ENCODE results near the gene TRIP13.
A peak's percentile ranks its signal among the peaks of the same experiment; 100 is the strongest.

Gene TRIP13

GRCh38 chr5:885529-885928, 7.2 kb upstream of the TRIP13 start:
- in situ Hi-C loops (cut with MboI; ENCODE audit: low pct_unique_long_range_greater_than_20kb, low sequenced_read_pairs, unreplicated experiment): no loop called here
- TF ChIP-seq CTCF (IDR thresholded peaks at IDR 0.05; ENCODE audit: extremely low read depth, insufficient read depth, missing control alignments): no peak
- DNase-seq (ENCODE audit: low spot score): peak; percentile 13

GRCh38 chr5:886036-886435, 6.6 kb upstream of the TRIP13 start:
- in situ Hi-C loops (cut with MboI; ENCODE audit: low pct_unique_long_range_greater_than_20kb, low sequenced_read_pairs, unreplicated experiment): no loop called here
- TF ChIP-seq CTCF (IDR thresholded peaks at IDR 0.05; ENCODE audit: extremely low read depth, insufficient read depth, missing control alignments): no peak
- no peak for DNase-seq (ENCODE audit: low spot score)

GRCh38 chr5:886716-887325, 5.9 kb upstream of the TRIP13 start:
- TF ChIP-seq CTCF (IDR thresholded peaks at IDR 0.05; ENCODE audit: extremely low read depth, insufficient read depth, missing control alignments): no peak
- in situ Hi-C loops (cut with MboI; ENCODE audit: low pct_unique_long_range_greater_than_20kb, low sequenced_read_pairs, unreplicated experiment): no loop called here
- no peak for DNase-seq (ENCODE audit: low spot score)

GRCh38 chr5:887947-888637, 4.6 kb upstream of the TRIP13 start:
- in situ Hi-C loops (cut with MboI; ENCODE audit: low pct_unique_long_range_greater_than_20kb, low sequenced_read_pairs, unreplicated experiment): no loop called here
- DNase-seq (ENCODE audit: low spot score): no peak
- no peak for TF ChIP-seq CTCF (IDR thresholded peaks at IDR 0.05; ENCODE audit: extremely low read depth, insufficient read depth, missing control alignments)

- no peak for TF ChIP-seq CTCF (IDR thresholded peaks at IDR 0.05; ENCODE audit: extremely low read depth, insufficient read depth, missing control alignments)
- in situ Hi-C loops (cut with MboI; ENCODE audit: low pct_unique_long_range_greater_than_20kb, low sequenced_read_pairs, unreplicated experiment): no loop called here
- no peak for DNase-seq (ENCODE audit: low spot score)
These were observed 4.0 kb upstream of the TRIP13 start for GRCh38 chr5:888638-889035.

GRCh38 chr5:889075-889710, 3.5 kb upstream of the TRIP13 start:
- DNase-seq (ENCODE audit: low spot score): no peak
- no peak for TF ChIP-seq CTCF (IDR thresholded peaks at IDR 0.05; ENCODE audit: extremely low read depth, insufficient read depth, missing control alignments)
- in situ Hi-C loops (cut with MboI; ENCODE audit: low pct_unique_long_range_greater_than_20kb, low sequenced_read_pairs, unreplicated experiment): no loop called here

Data from GM13977 (cell line).